GM10847 (cell line): Measurements from ENCODE around the gene DOCK7.

Experiments used
- POLR2A ChIP-seq: IDR thresholded peaks from 2 replicates; pipeline ENCODE4 v1.6.1; 2011; ENCODE audit not compliant: insufficient read length; ENCODE audit errors: extremely low read depth

DOCK7 gene

GRCh38 chr1:62712336-62713243 lies 24.4 kb upstream of the DOCK7 start:
- TF ChIP-seq POLR2A: no peak

- TF ChIP-seq POLR2A: no peak
These were observed 19.5 kb upstream of the DOCK7 start for GRCh38 chr1:62707744-62708120.

GRCh38 chr1:62706985-62707743 lies 19.0 kb upstream of the DOCK7 start:
- no peak for TF ChIP-seq POLR2A

GRCh38 chr1:62693123-62693522 lies 4.9 kb upstream of the DOCK7 start:
- TF ChIP-seq POLR2A: no peak

GRCh38 chr1:62691062-62691844 lies 3.1 kb upstream of the DOCK7 start:
- no peak for TF ChIP-seq POLR2A

- TF ChIP-seq POLR2A: no peak
These were observed 1.3 kb upstream of the DOCK7 start for GRCh38 chr1:62689524-62689923.

GRCh38 chr1:62688687-62689085 lies 500 bp upstream of the DOCK7 start:
- no peak for TF ChIP-seq POLR2A

- no peak for TF ChIP-seq POLR2A
These were observed 724 bp downstream of the DOCK7 start for GRCh38 chr1:62687421-62687902.

- TF ChIP-seq POLR2A: no peak
These were observed 1.4 kb downstream of the DOCK7 start for GRCh38 chr1:62686822-62687221.

GRCh38 chr1:62685431-62685859 lies 2.7 kb downstream of the DOCK7 start:
- no peak for TF ChIP-seq POLR2A

GRCh38 chr1:62682531-62682930 lies 5.7 kb downstream of the DOCK7 start:
- TF ChIP-seq POLR2A: no peak

GRCh38 chr1:62676611-62677356 lies 11.4 kb downstream of the DOCK7 start:
- no peak for TF ChIP-seq POLR2A

- no peak for TF ChIP-seq POLR2A
These were observed 14.6 kb downstream of the DOCK7 start for GRCh38 chr1:62673629-62674028.

GRCh38 chr1:62672029-62672428 lies 16.2 kb downstream of the DOCK7 start:
- TF ChIP-seq POLR2A: no peak

GRCh38 chr1:62654744-62655143 lies 33.4 kb downstream of the DOCK7 start:
- TF ChIP-seq POLR2A: no peak
